Endothelial cell of umbilical vein (primary cell): ENCODE results near the gene LGI4. TPM values are rescaled to one million over a fixed set of nuclear protein-coding genes. Genes with fewer than 3 reads are reported as not detected.

Experiments
- BruUV-seq: library from RNA; stranded (reverse); fragments of 400-500 nt; replicated peaks from 2 replicates; lab custom pipeline; 2021; lab: Mats Ljungman, UMichigan
- CTCF ChIA-PET: fragments of 300-600, 350-600 bp; sonication (Branson Sonifier 250); formaldehyde crosslinking; loops from one replicate; lab custom pipeline; 2021; ENCODE audit warnings: antibody characterized with exemption, inconsistent platforms; lab: Charles Lee
- POLR2A ChIA-PET: fragments of 300-600, 350-600 bp; sonication (Branson Sonifier 250); formaldehyde crosslinking; loops from one replicate; lab custom pipeline; 2021; ENCODE audit warnings: antibody characterized with exemption, inconsistent platforms; lab: Charles Lee
- DNase-seq: peaks from one replicate; pipeline ENCODE4 v3.0.0-alpha.2; 2011; ENCODE audit warnings: low read depth, low spot score
- FAIRE-seq: peaks from 2 replicates; lab custom pipeline; 2011; peaks lifted over from hg19 to GRCh38; lab: Jason Lieb, UNC
- H2AFZ ChIP-seq: 2 replicates; pipeline ENCODE4 v1.6.0; 2012; ENCODE audit warnings: low read depth, low read length, control low read depth, inconsistent platforms
- H3K27ac ChIP-seq: 2 replicates; pipeline ENCODE4 v1.5.1; 2011; ENCODE audit warnings: low read depth, mild to moderate bottlenecking, control low read depth, low read length, moderate library complexity; ENCODE audit not compliant: insufficient read depth
- H3K27me3 ChIP-seq, 2 experiments: 2 replicates each; pipeline versions ENCODE4 v1.6.0 to v1.6.1; 2011; ENCODE audit warnings: low read length in 2 of 2, mixed read lengths in 1 of 2; ENCODE audit not compliant: control insufficient read depth in 2 of 2, insufficient read depth in 2 of 2
- H3K36me3 ChIP-seq, 2 experiments: 2 replicates in 1 of 2; 3 replicates in 1 of 2; pipeline ENCODE4 v1.5.1; 2011; ENCODE audit warnings: low read length in 2 of 2, mild to moderate bottlenecking in 1 of 2, moderate library complexity in 1 of 2; ENCODE audit not compliant: control insufficient read depth in 2 of 2, insufficient read depth in 2 of 2; ENCODE audit errors: extremely low read depth in 1 of 2
- H3K4me1 ChIP-seq: 3 replicates; pipeline ENCODE4 v1.5.1; 2011; ENCODE audit warnings: mild to moderate bottlenecking, low read length; ENCODE audit not compliant: control insufficient read depth, insufficient read depth; ENCODE audit errors: extremely low read depth
- H3K4me2 ChIP-seq: 2 replicates; pipeline ENCODE4 v1.6.1; 2011; ENCODE audit warnings: low read length, control low read depth, mixed read lengths; ENCODE audit not compliant: insufficient read depth
- H3K4me3 ChIP-seq, 3 experiments: fragments of 200-600 bp in 1 of 3; sonication (generic), shearing (Covaris generic) in 1 of 3; replicated peaks in 1 of 3; 2 replicates each; pipeline ENCODE4 v1.5.1; 2011 to 2016; ENCODE audit warnings: control low read depth in 3 of 3, low read length in 3 of 3, mild to moderate bottlenecking in 2 of 3, inconsistent platforms in 1 of 3, low read depth in 1 of 3, moderate library complexity in 1 of 3; ENCODE audit not compliant: insufficient read depth in 1 of 3
- H3K79me2 ChIP-seq: 2 replicates; pipeline ENCODE4 v1.6.0; 2012; ENCODE audit warnings: low read length, inconsistent platforms; ENCODE audit not compliant: control insufficient read depth, insufficient read depth
- H3K9ac ChIP-seq: replicated peaks from 2 replicates; pipeline ENCODE3; 2011; ENCODE audit warnings: low read length, control low read depth; ENCODE audit not compliant: insufficient read depth; ENCODE audit errors: extremely low read depth
- H3K9me1 ChIP-seq: replicated peaks from 3 replicates; pipeline ENCODE4 v1.6.0; 2011; ENCODE audit warnings: mild to moderate bottlenecking, low read length; ENCODE audit not compliant: control insufficient read depth, insufficient read depth; ENCODE audit errors: extremely low read depth
- H3K9me3 ChIP-seq: replicated peaks from 2 replicates; pipeline ENCODE4 v1.5.1; 2012; ENCODE audit warnings: low read length, inconsistent platforms; ENCODE audit not compliant: control insufficient read depth, insufficient read depth
- H4K20me1 ChIP-seq: replicated peaks from 2 replicates; pipeline ENCODE3; 2011; ENCODE audit warnings: mild to moderate bottlenecking, low read length; ENCODE audit not compliant: control insufficient read depth, insufficient read depth; ENCODE audit errors: extremely low read depth
- CTCF ChIP-seq, 2 donors: IDR thresholded peaks; 1 replicate in 1 of 2; 2 replicates in 1 of 2; pipeline ENCODE4 v1.5.1; 2011; ENCODE audit warnings: low read length in 2 of 2, mild to moderate bottlenecking in 2 of 2, moderate library complexity in 2 of 2, control low read depth in 1 of 2, inconsistent platforms in 1 of 2, low read depth in 1 of 2; ENCODE audit not compliant: insufficient read depth in 1 of 2; ENCODE audit errors: extremely low read depth in 1 of 2
- EZH2 ChIP-seq: IDR thresholded peaks from 2 replicates; pipeline ENCODE4 v1.6.1; 2012; ENCODE audit warnings: borderline replicate concordance, low read depth, mild to moderate bottlenecking, moderate library complexity, low read length, inconsistent platforms; ENCODE audit not compliant: severe bottlenecking
- FOS ChIP-seq: IDR thresholded peaks from 2 replicates; pipeline ENCODE4 v1.6.1; 2011; ENCODE audit warnings: mild to moderate bottlenecking, low read length, moderate library complexity, borderline replicate concordance; ENCODE audit not compliant: insufficient read depth
- GATA2 ChIP-seq: IDR thresholded peaks from 2 replicates; pipeline ENCODE4 v1.7.0; 2011; ENCODE audit warnings: low read depth, mild to moderate bottlenecking, moderate library complexity, mixed read lengths, low read length; ENCODE audit not compliant: insufficient read length, insufficient read depth
- MYC ChIP-seq: IDR thresholded peaks from one replicate; pipeline ENCODE4 v1.6.1; 2011; ENCODE audit warnings: mild to moderate bottlenecking, low read depth, low read length
- POLR2A ChIP-seq: IDR thresholded peaks from 2 replicates; pipeline ENCODE4 v1.6.1; 2012; ENCODE audit warnings: low read depth, mild to moderate bottlenecking, control low read depth, low read length
- POLR2AphosphoS5 ChIP-seq: IDR thresholded peaks from 2 replicates; pipeline ENCODE4 v1.6.1; 2012; ENCODE audit warnings: low read depth, mild to moderate bottlenecking, control low read depth, low read length, moderate library complexity; ENCODE audit not compliant: insufficient read depth
- dilution Hi-C: fragments of 300-500 bp; cut with MboI; formaldehyde crosslinking; loops from one replicate; pipeline ENCODE4 v1.15.0; 2019; ENCODE audit warnings: low sequenced_read_pairs; ENCODE audit not compliant: extremely low pct_ligation_motif_present
- intact Hi-C: fragments of 100-400 bp; cut with micrococcal nuclease; formaldehyde crosslinking; loops from one replicate; pipeline ENCODE4 v1.10.0; 2022
- polyA plus RNA-seq, 4 experiments: library from polyadenylated mRNA; depleted of rRNA in 3 of 4; stranded (reverse) in 3 of 4; unstranded in 1 of 4; fragments of >200 nt; gene quantifications; 2 replicates each; pipeline versions ENCODE4 v1.2.1 to v1.2.3, GENCODE V29; 2011 to 2012; ENCODE audit warnings: missing spikeins in 1 of 4
- total RNA-seq: library from RNA; stranded (reverse); gene quantifications from 2 replicates; pipeline ENCODE4 v1.2.3, GENCODE V29; 2021
- TF ChIP-seq, protein P1 (sequence below): IDR thresholded peaks from 2 replicates; pipeline ENCODE4 v1.6.1; 2011; ENCODE audit not compliant: insufficient read depth, insufficient read length

LGI4 gene
- total and polyA plus RNA-seq, 2 donors (not counting 3 experiments of a cell fraction or from before 2014, with no cell fraction given) = not detected

DNA sequence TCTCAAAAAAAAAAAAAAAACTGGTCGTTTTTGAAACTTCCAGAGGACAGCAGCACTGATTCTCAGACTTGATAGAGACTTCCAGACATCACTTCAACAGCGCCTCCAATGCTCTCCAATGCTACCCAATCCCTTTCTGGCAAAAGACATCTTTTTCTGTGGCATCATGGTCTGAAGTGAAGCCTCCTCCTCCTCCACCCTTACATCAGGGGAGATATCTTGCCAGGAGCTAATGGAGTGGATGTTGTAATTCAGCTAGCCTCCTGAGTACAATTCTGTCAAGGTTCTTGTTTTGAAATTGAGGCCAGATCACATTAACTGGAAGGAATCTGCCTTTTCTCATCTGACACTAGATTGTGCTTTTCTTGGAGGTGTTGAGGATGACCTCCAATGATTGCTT lies 43.8 kb upstream of the LGI4 start:
- intact Hi-C loops = no loop called here
- TF ChIP-seq CTCF (IDR thresholded peaks at IDR 0.05; ENCODE audit: extremely low read depth in 1 of 2, insufficient read depth in 1 of 2, low read depth in 1 of 2, low read length in 2 of 2) = no peak
- no peak for TF ChIP-seq GATA2
- TF ChIP-seq FOS = no peak
- BruUV-seq = no TSS peak
- no peaks in the 10 kb centered on the region for H3K79me2 ChIP-seq
- H3K9me3 ChIP-seq = no peaks in the 10 kb centered on the region
- no peaks in the 10 kb centered on the region for H3K4me1 ChIP-seq
- FAIRE-seq (no peak), DNase-seq (no peak)
- no peaks in the 10 kb centered on the region for H3K36me3 ChIP-seq
- CTCF ChIA-PET = interaction anchor here (1.5 kb wide), 1 partner anchor 12 kb away, joined by 3 read pairs; no protein-coding TSS in a partner anchor
- no peaks in the 10 kb centered on the region for H4K20me1 ChIP-seq
- H3K9ac ChIP-seq = no peak overlapping the region
- no peak overlapping the region for H3K4me2 ChIP-seq
- H3K27ac ChIP-seq = no peak overlapping the region
- no peak overlapping the region for H2AFZ ChIP-seq
- no peak overlapping the region for H3K4me3 ChIP-seq
- dilution Hi-C loops = no loop called here
- peaks cover 0 to 4% of the 10 kb centered on the region in 2 experiments for H3K27me3 ChIP-seq
- POLR2A ChIA-PET = no interaction called here
- no peaks in the 10 kb centered on the region for H3K9me1 ChIP-seq

GRCh38 chr19:35177377-35178274 lies 42.8 kb upstream of the LGI4 start:
- intact Hi-C loops = no loop called here

More at GRCh38 chr19:35177377-35178274, 42.8 kb upstream of the LGI4 start:
- H3K79me2 ChIP-seq = no peaks in the 10 kb centered on the region
- no peak overlapping the region for H2AFZ ChIP-seq
- TF ChIP-seq POLR2AphosphoS5 (no peak), CTCF (IDR thresholded peaks at IDR 0.05; ENCODE audit: extremely low read depth in 1 of 2, insufficient read depth in 1 of 2, low read depth in 1 of 2, low read length in 2 of 2) (no peak), MYC (no peak), EZH2 (no peak), POLR2A (no peak)
- TF ChIP-seq, protein P1, sequence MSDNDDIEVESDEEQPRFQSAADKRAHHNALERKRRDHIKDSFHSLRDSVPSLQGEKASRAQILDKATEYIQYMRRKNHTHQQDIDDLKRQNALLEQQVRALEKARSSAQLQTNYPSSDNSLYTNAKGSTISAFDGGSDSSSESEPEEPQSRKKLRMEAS = no peak
- no peak overlapping the region for H3K4me2 ChIP-seq
- peaks cover 0 to 2% of the 10 kb centered on the region in 2 experiments for H3K27me3 ChIP-seq
- BruUV-seq = no TSS peak
- no peaks in the 10 kb centered on the region for H3K36me3 ChIP-seq
- no peaks in the 10 kb centered on the region for H3K9me1 ChIP-seq
- POLR2A ChIA-PET = no interaction called here
- no peak overlapping the region for H3K9ac ChIP-seq
- no peaks in the 10 kb centered on the region for H3K4me1 ChIP-seq
- no peak for FAIRE-seq
- H3K4me3 ChIP-seq = no peak overlapping the region
- dilution Hi-C loops = no loop called here
- H3K9me3 ChIP-seq = no peaks in the 10 kb centered on the region
- no peaks in the 10 kb centered on the region for H4K20me1 ChIP-seq
- H3K27ac ChIP-seq = no peak overlapping the region
- DNase-seq = no peak
- CTCF ChIA-PET = no interaction called here
